Measurements from ENCODE around the gene SEMA6B.

- TF ChIP-seq EZH2phosphoT487 (conservative IDR thresholded peaks at IDR 0.05; ENCODE audit: low read length) (no peak), CTCF (IDR thresholded peaks at IDR 0.05; ENCODE audit: insufficient read depth, low read length, poor library complexity, severe bottlenecking) (no peak)
Measured at GRCh38 chr19:4554717-4555116, 4.8 kb downstream of the SEMA6B start.
